GM20431 (cell line): ENCODE results near the gene ARPP21.

Experiments used
- in situ Hi-C: fragments of 300-500 bp; cut with MseI, MboI; formaldehyde crosslinking; loops from one replicate; pipeline ENCODE4 v1.15.0; 2020; ENCODE audit warnings: low sequenced_read_pairs; ENCODE audit not compliant: unreplicated experiment

Gene ARPP21

DNA sequence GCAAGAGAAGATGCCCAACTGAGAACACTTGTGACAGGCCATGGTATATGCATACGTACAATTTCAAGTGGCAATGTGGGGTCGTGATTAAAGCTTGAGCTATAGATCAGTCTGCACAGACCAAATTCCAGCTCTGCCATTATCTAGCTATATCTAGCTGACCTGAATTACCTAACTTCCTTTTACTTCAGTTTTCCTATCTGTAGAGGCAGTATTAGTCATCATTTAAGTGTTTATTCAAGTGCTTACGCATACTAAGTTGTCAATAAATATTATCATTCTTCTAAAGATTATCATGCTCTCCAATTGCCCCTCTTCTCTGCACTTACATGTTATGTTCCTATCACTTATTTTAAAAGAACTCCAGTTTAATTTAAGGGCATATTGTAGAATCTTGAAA, 87.9 kb downstream of the ARPP21 start:
- in situ Hi-C loops = no loop called here

- in situ Hi-C loops = no loop called here
Measured at GRCh38 chr3:35733341-35733740, 94.0 kb downstream of the ARPP21 start.

- in situ Hi-C loops = no loop called here
Measured at GRCh38 chr3:35733864-35734263, 94.5 kb downstream of the ARPP21 start.

- in situ Hi-C loops = no loop called here
Measured at GRCh38 chr3:35737080-35737479, 97.8 kb downstream of the ARPP21 start.

DNA sequence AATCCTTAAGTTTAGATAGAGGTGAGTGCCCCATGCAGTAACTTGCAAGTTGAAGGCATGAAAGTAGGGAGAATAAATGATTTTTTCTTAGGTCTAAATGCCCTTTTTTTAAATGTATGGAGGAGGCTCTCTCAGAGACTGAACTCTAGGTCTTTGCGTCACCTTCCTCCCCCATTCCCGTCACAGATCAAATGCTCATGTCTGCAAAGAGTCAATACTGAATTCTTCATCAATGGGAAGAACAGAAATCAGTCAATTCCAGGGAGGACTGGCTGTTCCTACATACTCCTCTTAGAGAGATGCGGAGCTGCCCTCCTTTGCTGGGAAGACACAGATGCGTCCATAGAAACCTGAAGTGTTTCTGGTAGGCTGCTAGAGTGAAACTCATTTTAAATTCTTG, 98.2 kb downstream of the ARPP21 start:
- in situ Hi-C loops = no loop called here

DNA sequence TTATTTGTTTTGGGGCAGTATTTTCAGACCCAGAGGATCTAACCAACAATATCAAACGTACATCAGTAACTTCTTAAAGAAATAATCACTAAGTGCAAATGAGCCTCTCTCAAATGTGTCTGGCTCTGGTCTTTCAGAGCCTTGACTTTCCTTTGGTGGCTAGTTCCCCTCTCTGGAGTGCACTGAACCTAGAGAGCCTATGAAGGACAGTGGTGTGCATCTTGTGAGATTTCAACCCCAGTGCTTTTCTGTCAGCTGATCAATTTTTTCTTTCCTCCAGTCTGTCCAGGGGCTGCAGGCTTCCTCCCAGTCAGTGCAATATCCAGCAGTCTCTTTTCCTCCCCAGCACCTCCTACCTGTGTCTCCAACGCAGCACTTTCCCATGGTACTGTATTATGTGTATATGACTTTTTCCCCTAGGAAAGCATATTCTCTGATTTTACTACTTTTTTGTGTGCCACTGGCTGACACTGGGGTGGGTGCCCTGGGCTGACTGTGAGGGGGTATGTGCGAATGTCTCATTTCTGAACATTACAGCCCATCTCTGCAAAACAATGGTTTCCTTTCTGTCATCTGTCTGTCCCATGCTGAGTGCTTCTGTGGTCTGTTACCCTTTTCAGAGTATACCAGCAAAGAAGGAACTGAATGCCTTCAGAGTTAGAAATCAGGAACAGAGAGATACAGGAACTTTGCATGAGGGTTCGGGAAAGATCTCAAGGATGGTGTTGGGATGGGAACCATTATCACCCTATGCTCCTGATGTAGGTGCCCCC, 98.8 kb downstream of the ARPP21 start:
- in situ Hi-C loops = no loop called here

GRCh38 chr3:35739181-35739809, 100.0 kb downstream of the ARPP21 start:
- in situ Hi-C loops = no loop called here

DNA sequence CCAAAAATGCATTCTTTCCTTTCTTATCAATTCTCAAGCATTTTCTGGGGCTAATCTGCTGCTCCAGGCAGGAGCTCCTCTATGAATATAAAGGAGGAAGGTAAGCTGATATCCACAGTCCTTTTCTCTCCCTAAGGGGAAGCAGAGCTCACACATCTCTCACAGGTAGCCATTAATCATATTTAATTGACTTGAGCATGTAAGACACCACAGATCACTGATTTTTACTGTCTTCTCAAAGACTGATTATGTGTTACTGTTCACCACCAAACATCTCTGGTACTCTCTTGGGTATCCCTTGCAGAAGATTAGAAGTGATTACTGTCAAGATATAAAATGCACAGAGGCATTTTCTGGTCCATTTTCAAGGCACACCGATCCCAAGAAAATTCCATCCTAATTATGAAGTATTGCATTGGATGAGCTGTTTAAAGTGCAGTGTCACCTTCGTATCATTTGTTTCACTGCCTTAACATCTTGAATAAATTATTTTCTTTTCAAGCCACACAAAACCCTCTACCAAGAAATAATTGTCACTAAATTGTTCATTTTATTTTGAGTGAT, 100.7 kb downstream of the ARPP21 start:
- in situ Hi-C loops = no loop called here

DNA sequence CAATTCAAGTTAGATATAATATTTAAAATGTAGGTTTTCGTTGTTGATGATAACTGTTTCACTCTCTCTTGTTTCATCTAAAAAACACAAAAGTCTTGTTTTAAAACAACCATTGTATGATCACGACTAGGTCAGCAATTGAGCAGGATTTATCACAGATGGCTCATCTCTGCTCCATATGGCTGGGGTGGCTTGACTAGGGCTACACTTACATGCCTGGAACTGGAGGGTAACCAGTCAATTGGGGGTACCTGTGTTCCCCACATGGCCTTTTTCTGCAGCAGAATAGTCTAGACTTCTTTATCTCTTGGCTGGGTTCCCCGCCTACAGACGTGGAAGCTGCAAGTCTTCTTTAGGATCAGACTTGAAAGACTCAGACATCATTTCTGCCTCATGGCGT, 103.9 kb downstream of the ARPP21 start:
- in situ Hi-C loops = no loop called here

GRCh38 chr3:35744419-35744818, 105.1 kb downstream of the ARPP21 start:
- in situ Hi-C loops = no loop called here

GRCh38 chr3:35745351-35745750, 106.0 kb downstream of the ARPP21 start:
- in situ Hi-C loops = no loop called here

DNA sequence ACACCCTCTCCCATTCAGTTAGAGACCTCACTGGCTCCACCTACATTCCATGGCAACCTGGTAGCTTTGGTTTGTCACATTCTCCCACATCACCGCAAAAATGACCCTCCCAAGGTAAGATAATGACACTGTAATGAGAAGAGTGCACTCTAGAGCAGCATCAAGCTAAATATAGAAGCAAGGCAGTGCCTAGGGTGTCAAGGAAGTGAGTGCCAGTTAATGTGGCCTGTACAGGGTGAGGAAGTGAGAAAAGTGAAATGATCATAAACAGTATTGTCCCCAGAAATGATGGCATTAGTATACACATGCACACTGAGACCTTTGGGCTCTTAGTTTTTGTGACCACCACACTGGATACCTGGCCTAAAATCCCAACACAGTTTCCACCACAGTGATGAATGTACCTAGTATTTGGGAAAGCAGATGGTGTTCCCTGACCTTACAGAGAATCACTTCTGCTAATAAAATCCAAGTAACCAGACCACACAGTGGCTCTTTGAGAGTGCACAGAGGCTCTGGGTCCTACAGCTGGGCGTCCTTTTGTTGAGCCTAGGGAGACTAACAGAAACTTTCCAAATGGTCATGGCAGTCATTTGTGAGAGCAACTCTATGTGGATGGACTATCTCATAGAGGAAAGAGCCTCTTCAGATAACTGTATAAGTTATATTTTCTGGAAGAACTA, 106.6 kb downstream of the ARPP21 start:
- in situ Hi-C loops = no loop called here

GRCh38 chr3:35746492-35746891, 107.2 kb downstream of the ARPP21 start:
- in situ Hi-C loops = no loop called here

- in situ Hi-C loops = no loop called here
Measured at GRCh38 chr3:35748144-35748543, 108.8 kb downstream of the ARPP21 start.

DNA sequence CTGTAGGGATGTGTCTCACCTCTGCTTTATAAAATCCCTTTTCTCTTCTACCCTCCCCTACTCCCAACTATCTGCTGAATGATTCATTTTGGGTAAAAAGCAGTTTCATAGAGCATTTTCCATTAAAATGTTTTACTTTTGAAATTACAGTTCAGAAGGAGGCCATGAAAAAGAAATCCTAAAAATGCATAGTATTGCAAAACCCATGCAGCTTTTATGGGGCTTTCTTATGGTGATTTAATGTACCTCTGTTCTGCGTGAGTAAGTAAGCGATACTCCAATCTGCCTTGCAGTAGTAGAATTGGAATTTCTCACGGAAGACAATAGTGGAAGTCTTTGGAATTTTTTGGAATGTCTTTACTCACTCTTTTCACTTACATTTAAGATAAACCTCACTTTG, 111.9 kb downstream of the ARPP21 start:
- in situ Hi-C loops = no loop called here

DNA sequence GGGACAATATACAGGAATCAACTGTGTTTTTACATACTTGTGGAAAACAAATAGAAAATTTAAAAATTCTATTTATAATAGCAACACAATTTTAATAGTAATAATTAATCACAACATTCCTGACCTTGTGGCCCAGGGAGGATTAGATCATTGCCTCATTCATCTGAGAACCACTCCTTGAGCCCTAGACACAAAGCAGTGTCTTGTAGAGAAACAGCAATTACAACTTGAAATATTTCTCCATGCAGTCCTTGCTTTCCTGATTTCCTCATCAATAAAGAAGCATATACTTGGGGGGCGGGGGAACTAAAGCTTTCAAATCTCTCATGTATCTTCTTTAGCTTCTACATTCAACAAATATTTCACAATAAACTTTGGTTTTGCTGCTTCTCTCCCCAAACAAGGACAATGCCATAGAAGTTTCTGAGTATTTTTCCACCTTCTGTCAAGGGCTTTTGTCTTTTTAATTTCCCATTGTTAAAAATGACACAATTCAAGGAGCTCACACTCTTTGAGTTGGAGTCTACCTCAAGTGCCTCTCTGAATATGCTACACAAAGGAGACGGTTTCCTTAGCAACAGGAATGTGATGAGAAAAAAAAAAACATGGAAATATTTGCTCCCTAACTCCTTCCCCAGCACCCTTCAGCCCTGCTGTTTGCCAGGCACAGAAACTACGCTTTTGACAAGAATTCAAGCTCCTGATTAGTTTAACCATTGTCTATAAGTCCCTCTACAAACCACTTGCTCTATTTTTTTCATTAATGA, 118.8 kb downstream of the ARPP21 start:
- in situ Hi-C loops = no loop called here

DNA sequence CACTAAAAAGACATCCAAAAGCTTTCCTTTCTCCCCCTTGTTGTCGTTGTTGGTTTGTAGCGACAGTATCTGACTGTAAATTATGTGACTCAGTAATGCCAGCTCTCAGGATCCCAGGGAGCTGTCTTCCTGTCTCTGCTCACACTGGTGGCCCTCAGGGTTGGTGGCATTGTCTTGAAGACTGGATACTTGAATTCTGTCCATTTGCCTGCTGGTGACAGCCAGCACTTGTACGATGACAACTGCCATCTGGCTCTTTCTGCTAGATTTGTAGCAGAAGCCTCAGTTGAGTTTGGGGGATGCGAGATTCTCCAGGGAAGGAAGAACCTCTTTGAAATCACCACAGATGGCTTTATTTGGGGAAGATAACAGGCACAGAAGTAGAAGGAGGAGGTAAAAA, 120.8 kb downstream of the ARPP21 start:
- in situ Hi-C loops = no loop called here

- in situ Hi-C loops = no loop called here
Measured at GRCh38 chr3:35761311-35761710, 122.0 kb downstream of the ARPP21 start.

GRCh38 chr3:35772381-35773015, 133.2 kb downstream of the ARPP21 start:
- in situ Hi-C loops = no loop called here

DNA sequence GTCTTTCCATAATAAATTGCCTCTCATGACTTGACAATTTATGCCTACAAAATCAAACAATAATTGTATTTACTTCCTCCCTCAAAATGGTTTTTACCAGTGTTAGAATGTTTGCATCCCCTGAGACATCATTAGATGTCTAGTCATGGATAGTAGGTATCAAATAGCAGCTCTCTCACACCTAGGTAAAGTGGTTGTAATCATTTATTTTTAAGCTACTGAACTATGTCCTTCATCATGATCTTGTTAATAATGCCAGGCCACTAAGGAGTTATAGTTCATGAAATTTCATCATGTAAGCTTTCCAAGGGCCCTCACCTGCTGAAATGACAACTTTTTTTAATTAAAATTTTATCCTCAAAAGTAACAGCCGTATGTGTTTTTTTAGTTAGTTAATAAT, 134.1 kb downstream of the ARPP21 start:
- in situ Hi-C loops = no loop called here
